Uterus (tissue), 4 donors: Measurements from ENCODE around the gene PPP2R3A. TPM values are rescaled to one million over a fixed set of nuclear protein-coding genes. Genes with fewer than 3 reads are reported as not detected.

Experiments
- DNase-seq, 2 donors: peaks; one replicate each; pipeline ENCODE4 v3.0.0-alpha.2; 2019 to 2020
- H3K27ac ChIP-seq, 2 donors: fragments of 200-600 bp; sonication (generic); 1 replicate in 1 of 2; 2 replicates in 1 of 2; pipeline ENCODE4 v1.5.1; 2016 to 2018
- H3K27me3 ChIP-seq, 2 donors: fragments of 200-600 bp; sonication (generic); one replicate each; pipeline ENCODE4 v1.5.1; 2018 to 2019; ENCODE audit warnings: control low read depth in 1 of 2
- H3K36me3 ChIP-seq, 2 donors: fragments of 200-600 bp; sonication (generic); one replicate each; pipeline ENCODE4 v1.5.1; 2019; ENCODE audit warnings: control low read depth in 1 of 2
- H3K4me1 ChIP-seq, 2 donors: fragments of 200-600 bp; sonication (generic); one replicate each; pipeline ENCODE4 v1.5.1; 2018 to 2019; ENCODE audit warnings: control low read depth in 1 of 2
- H3K4me3 ChIP-seq, 2 donors: fragments of 200-600 bp; sonication (generic); 1 replicate in 1 of 2; 2 replicates in 1 of 2; pipeline ENCODE4 v1.5.1; 2018 to 2019; ENCODE audit warnings: mild to moderate bottlenecking in 1 of 2
- H3K9me3 ChIP-seq, 2 donors: fragments of 200-600 bp; sonication (generic); one replicate each; pipeline ENCODE4 v1.5.1; 2019; ENCODE audit warnings: control low read depth in 1 of 2
- CTCF ChIP-seq, 4 experiments: fragments of 200-600 bp in 2 of 4; fragments of 450-650 bp in 2 of 4; sonication (generic) in 2 of 4; IDR thresholded peaks; one replicate each; pipeline ENCODE4 v1.5.1; 2016 to 2019; ENCODE audit warnings: antibody characterized with exemption in 4 of 4, mild to moderate bottlenecking in 2 of 4, moderate library complexity in 1 of 4
- POLR2A ChIP-seq, 2 donors: fragments of 450-650 bp; IDR thresholded peaks; one replicate each; pipeline ENCODE4 v1.6.1; 2016; ENCODE audit warnings: antibody characterized with exemption in 2 of 2, mild to moderate bottlenecking in 1 of 2, moderate library complexity in 1 of 2
- intact Hi-C: fragments of 100-400 bp; cut with DNase I; formaldehyde crosslinking; loops from one replicate; pipeline ENCODE4 v1.15.1; 2023; ENCODE audit warnings: low total_unique reads
- total RNA-seq, 4 donors: library from RNA; depleted of rRNA in 3 of 4; stranded (reverse); fragments of >200 nt in 3 of 4; gene quantifications; one replicate each; pipeline versions ENCODE4 v1.1.0 to v1.2.4, GENCODE V29; 2014 to 2023
- donor health status: DM: yes; HTN: yes; CAD: no.

Gene PPP2R3A
- total RNA-seq, 4 donors from 2014 or later = 8.5 to 22.9 (median 18.1) TPM

GRCh38 chr3:136173939-136174490, 208.5 kb downstream of the PPP2R3A start:
- Histone ChIP-seq H3K4me1 (peaks cover 0 to under 1% of the 10 kb centered on the region in 2 donors), H3K27ac (no peak overlapping the region), H3K9me3 (no peaks in the 10 kb centered on the region), H3K4me3 (no peak overlapping the region), H3K27me3 (no peaks in the 10 kb centered on the region), H3K36me3 (no peaks in the 10 kb centered on the region)
- no peak for DNase-seq
- intact Hi-C loops = no loop called here
- TF ChIP-seq CTCF (IDR thresholded peaks at IDR 0.05) = no peak
- TF ChIP-seq POLR2A (IDR thresholded peaks at IDR 0.05) = no peak

GRCh38 chr3:136177876-136178275, 212.3 kb downstream of the PPP2R3A start:
- H3K4me3 ChIP-seq = no peak overlapping the region
- H3K27ac ChIP-seq = no peak overlapping the region
- intact Hi-C loops = no loop called here
- no peaks in the 10 kb centered on the region for H3K9me3 ChIP-seq
- peaks cover 0 to 8% of the 10 kb centered on the region in 2 donors for H3K4me1 ChIP-seq
- TF ChIP-seq CTCF (IDR thresholded peaks at IDR 0.05) (no peak), POLR2A (IDR thresholded peaks at IDR 0.05) (no peak)
- DNase-seq = no peak
- no peaks in the 10 kb centered on the region for H3K36me3 ChIP-seq
- no peaks in the 10 kb centered on the region for H3K27me3 ChIP-seq

GRCh38 chr3:136181741-136182140, 216.2 kb downstream of the PPP2R3A start:
- intact Hi-C loops = no loop called here
- Histone ChIP-seq H3K27ac (no peak overlapping the region), H3K9me3 (no peaks in the 10 kb centered on the region), H3K4me1 (peaks cover 6 to 8% of the 10 kb centered on the region in 2 donors), H3K27me3 (no peaks in the 10 kb centered on the region), H3K36me3 (no peaks in the 10 kb centered on the region), H3K4me3 (no peak overlapping the region)
- TF ChIP-seq POLR2A (IDR thresholded peaks at IDR 0.05) = no peak
- no peak for TF ChIP-seq CTCF (IDR thresholded peaks at IDR 0.05)
- DNase-seq = no peak

- no peak overlapping the region for H3K4me3 ChIP-seq
- H3K27ac ChIP-seq = no peak overlapping the region
- H3K36me3 ChIP-seq = no peaks in the 10 kb centered on the region
- no peaks in the 10 kb centered on the region for H3K9me3 ChIP-seq
- intact Hi-C loops = no loop called here
- H3K27me3 ChIP-seq = no peaks in the 10 kb centered on the region
- TF ChIP-seq CTCF (IDR thresholded peaks at IDR 0.05) (no peak), POLR2A (IDR thresholded peaks at IDR 0.05) (no peak)
- H3K4me1 ChIP-seq = peaks cover 7 to 8% of the 10 kb centered on the region in 2 donors
- no peak for DNase-seq
Observed at GRCh38 chr3:136184703-136185102, 219.2 kb downstream of the PPP2R3A start.

- TF ChIP-seq POLR2A (IDR thresholded peaks at IDR 0.05) (no peak), CTCF (IDR thresholded peaks at IDR 0.05) (no peak)
- Histone ChIP-seq H3K9me3 (no peaks in the 10 kb centered on the region), H3K4me3 (no peak overlapping the region), H3K27me3 (no peaks in the 10 kb centered on the region), H3K27ac (no peak overlapping the region), H3K4me1 (peaks cover 7 to 11% of the 10 kb centered on the region in 2 donors), H3K36me3 (no peaks in the 10 kb centered on the region)
- DNase-seq = no peak
- intact Hi-C loops = no loop called here
Observed at GRCh38 chr3:136186344-136186743, 220.8 kb downstream of the PPP2R3A start.
